HFFc6 (cell line): ENCODE data around the gene ZFYVE19. TPM values are rescaled to one million over a fixed set of nuclear protein-coding genes. Genes with fewer than 3 reads are reported as not detected.

Experiments used
- DNase-seq: peaks from one replicate; pipeline ENCODE4 v3.0.0-alpha.2; 2018
- H3K27ac Mint-ChIP-seq: 2 replicates; pipeline ENCODE4 v1.8.0; 2020; ENCODE audit warnings: mild to moderate bottlenecking, mixed read lengths
- H3K27me3 Mint-ChIP-seq: 2 replicates; pipeline ENCODE4 v1.8.0; 2021; ENCODE audit warnings: mild to moderate bottlenecking, moderate library complexity, mixed read lengths; ENCODE audit not compliant: insufficient read depth
- H3K36me3 Mint-ChIP-seq: 2 replicates; pipeline ENCODE4 v1.8.0; 2021; ENCODE audit warnings: low read depth, mixed read lengths
- H3K4me1 Mint-ChIP-seq: 2 replicates; pipeline ENCODE4 v1.8.0; 2020; ENCODE audit warnings: low read depth, mixed read lengths
- H3K4me3 Mint-ChIP-seq: 2 replicates; pipeline ENCODE4 v1.8.0; 2020; ENCODE audit warnings: mild to moderate bottlenecking, moderate library complexity, mixed read lengths
- H3K9me3 Mint-ChIP-seq: 2 replicates; pipeline ENCODE4 v1.8.0; 2020; ENCODE audit warnings: mild to moderate bottlenecking, mixed read lengths
- CTCF ChIP-seq: fragments of 200-600 bp; sonication (generic); IDR thresholded peaks from 2 replicates; pipeline ENCODE4 v1.5.0; 2021; ENCODE audit warnings: antibody characterized with exemption, mild to moderate bottlenecking
- total RNA-seq, 6 experiments: library from RNA; stranded (reverse); fragmentation: NEBNext Ultra II Directional; extraction: Animal tissue kit (Norgen Biotek cat#: 25700); gene quantifications; 2 replicates in 1 of 6; 3 replicates in 5 of 6; pipeline ENCODE4 v1.2.3, GENCODE V29; 2021

The ZFYVE19 gene
- total RNA-seq, 6 experiments from 2014 or later: 10.7 to 13.5 (median 12.1) TPM

GRCh38 chr15:40846841-40847222 lies 39.9 kb downstream of the ZFYVE19 start:
- H3K27ac Mint-ChIP-seq: no peak overlapping the region

GRCh38 chr15:40847223-40847961 lies 40.5 kb downstream of the ZFYVE19 start:
- H3K9me3 Mint-ChIP-seq: no peaks in the 10 kb centered on the region
- H3K27ac Mint-ChIP-seq: no peak overlapping the region
- H3K36me3 Mint-ChIP-seq: no peaks in the 10 kb centered on the region
- H3K4me3 Mint-ChIP-seq: no peak overlapping the region
- DNase-seq: no peak
- H3K27me3 Mint-ChIP-seq: peaks cover 40% of the 10 kb centered on the region
- no peak for TF ChIP-seq CTCF
- H3K4me1 Mint-ChIP-seq: 0 out of 2 replicates have a peak, but pooled peaks cover 10% of the 10 kb centered on the region

More at GRCh38 chr15:40846841-40847222, 39.9 kb downstream of the ZFYVE19 start:
- Mint-ChIP-seq H3K36me3 (no peaks in the 10 kb centered on the region), H3K4me3 (no peak overlapping the region), H3K27me3 (peaks cover 38% of the 10 kb centered on the region), H3K4me1 (0 out of 2 replicates have a peak, but pooled peaks cover 10% of the 10 kb centered on the region), H3K9me3 (no peaks in the 10 kb centered on the region)
- no peak for DNase-seq
- TF ChIP-seq CTCF: no peak

- H3K4me3 Mint-ChIP-seq: no peak overlapping the region
- H3K4me1 Mint-ChIP-seq: no peaks in the 10 kb centered on the region
- H3K36me3 Mint-ChIP-seq: no peaks in the 10 kb centered on the region
- peaks cover 29% of the 10 kb centered on the region for H3K27me3 Mint-ChIP-seq
- H3K9me3 Mint-ChIP-seq: no peaks in the 10 kb centered on the region
- TF ChIP-seq CTCF: no peak
- no peak overlapping the region for H3K27ac Mint-ChIP-seq
- DNase-seq: no peak
Observed at GRCh38 chr15:40850576-40851112, 43.8 kb downstream of the ZFYVE19 start.

- no peaks in the 10 kb centered on the region for H3K9me3 Mint-ChIP-seq
- no peak overlapping the region for H3K27ac Mint-ChIP-seq
- DNase-seq: no peak
- H3K36me3 Mint-ChIP-seq: no peaks in the 10 kb centered on the region
- H3K4me1 Mint-ChIP-seq: peaks cover 3% of the 10 kb centered on the region
- no peak for TF ChIP-seq CTCF
- H3K27me3 Mint-ChIP-seq: peaks cover 20% of the 10 kb centered on the region
- no peak overlapping the region for H3K4me3 Mint-ChIP-seq
Observed at GRCh38 chr15:40852529-40852928, 45.6 kb downstream of the ZFYVE19 start.

GRCh38 chr15:40853241-40853890 lies 46.5 kb downstream of the ZFYVE19 start:
- no peak for TF ChIP-seq CTCF
- Mint-ChIP-seq H3K4me3 (no peak overlapping the region), H3K27ac (no peak overlapping the region), H3K27me3 (peaks cover 20% of the 10 kb centered on the region), H3K4me1 (peaks cover 11% of the 10 kb centered on the region), H3K36me3 (no peaks in the 10 kb centered on the region), H3K9me3 (no peaks in the 10 kb centered on the region)
- no peak for DNase-seq
